Measurements from ENCODE around the gene ZNF628.

The ZNF628 gene

DNA sequence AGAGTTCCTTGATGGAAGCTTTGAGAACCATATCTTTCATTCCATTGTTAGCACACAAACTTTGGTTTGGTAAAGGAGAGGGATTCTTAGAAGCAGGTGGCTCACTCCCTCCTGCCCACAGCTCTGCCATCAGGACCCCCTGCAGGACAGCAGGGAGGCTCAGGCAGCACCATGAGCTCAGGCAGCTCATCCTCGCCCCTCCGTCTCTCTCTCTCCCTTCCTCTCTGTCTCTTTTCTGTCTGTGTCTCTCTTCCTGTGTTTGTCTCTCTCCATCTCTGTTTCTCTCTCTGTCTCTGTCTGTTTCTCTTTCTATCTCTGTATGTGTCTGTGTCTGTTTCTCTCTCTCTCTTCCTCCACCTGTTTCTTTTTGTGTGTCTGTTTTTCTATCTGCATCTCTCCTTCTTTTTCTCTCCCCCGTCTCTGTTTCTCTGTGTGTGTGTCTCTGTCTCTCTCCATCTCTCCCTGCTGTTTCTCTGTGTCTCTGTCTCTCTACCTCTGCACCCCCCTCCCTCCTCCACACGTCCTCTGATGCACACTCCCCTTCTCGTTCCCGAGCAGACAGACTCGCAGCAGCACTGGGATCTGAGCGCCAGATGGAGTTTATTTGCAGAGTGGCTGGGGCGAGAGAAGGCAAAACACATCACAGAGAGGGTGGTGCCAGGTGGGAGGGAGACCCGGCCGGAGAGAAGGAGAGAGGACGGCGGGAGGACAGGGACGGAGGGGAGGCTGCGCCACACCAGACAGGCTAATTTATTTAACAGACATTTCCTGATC is 51.8 kb downstream of the ZNF628 start:
- H3K27ac Mint-ChIP-seq: no peak overlapping the region
- no peaks in the 10 kb centered on the region for H3K36me3 Mint-ChIP-seq (ENCODE audit: low read depth)
- DNase-seq (no peak), ATAC-seq (no peak)
- H3K27me3 Mint-ChIP-seq: peaks cover 5% of the 10 kb centered on the region
- H3K4me1 Mint-ChIP-seq: no peaks in the 10 kb centered on the region
- H3K4me3 Mint-ChIP-seq: no peak overlapping the region
- no peaks in the 10 kb centered on the region for H3K9me3 Mint-ChIP-seq

DNA sequence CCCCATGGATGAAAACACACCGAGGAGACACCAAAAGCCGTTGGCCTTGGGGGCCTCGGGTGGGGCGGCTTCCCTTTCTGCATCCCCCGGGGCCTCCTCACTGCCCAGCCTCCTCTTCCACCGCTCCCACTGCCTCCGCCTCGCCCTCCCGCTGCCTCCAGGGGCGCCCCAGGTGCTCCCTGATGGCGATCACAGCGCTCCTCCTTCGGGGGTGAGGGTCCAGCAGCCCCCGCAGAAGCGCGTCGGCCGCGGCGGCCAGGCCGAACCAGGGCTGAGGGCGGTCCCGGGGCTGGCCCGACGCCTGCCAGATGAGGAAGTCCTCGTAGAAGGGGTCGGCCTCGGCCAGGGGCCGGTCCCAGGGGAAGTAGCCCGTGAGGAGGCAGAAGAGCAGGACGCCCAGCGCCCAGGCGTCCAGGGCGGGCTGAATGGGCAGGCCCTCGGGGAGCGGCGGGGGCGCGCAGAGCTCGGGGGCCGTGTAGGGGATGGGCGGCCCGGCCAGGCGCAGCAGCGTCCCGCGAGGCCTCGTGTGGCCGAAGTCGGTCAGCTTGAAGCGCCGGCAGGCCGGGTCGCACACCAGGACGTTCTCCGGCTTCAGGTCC is 53.3 kb downstream of the ZNF628 start:
- H3K4me3 Mint-ChIP-seq: no peak overlapping the region
- no peaks in the 10 kb centered on the region for H3K9me3 Mint-ChIP-seq
- DNase-seq (no peak), ATAC-seq (no peak)
- no peaks in the 10 kb centered on the region for H3K36me3 Mint-ChIP-seq (ENCODE audit: low read depth)
- no peaks in the 10 kb centered on the region for H3K4me1 Mint-ChIP-seq
- H3K27ac Mint-ChIP-seq: no peak overlapping the region
- H3K27me3 Mint-ChIP-seq: peaks cover 5% of the 10 kb centered on the region

DNA sequence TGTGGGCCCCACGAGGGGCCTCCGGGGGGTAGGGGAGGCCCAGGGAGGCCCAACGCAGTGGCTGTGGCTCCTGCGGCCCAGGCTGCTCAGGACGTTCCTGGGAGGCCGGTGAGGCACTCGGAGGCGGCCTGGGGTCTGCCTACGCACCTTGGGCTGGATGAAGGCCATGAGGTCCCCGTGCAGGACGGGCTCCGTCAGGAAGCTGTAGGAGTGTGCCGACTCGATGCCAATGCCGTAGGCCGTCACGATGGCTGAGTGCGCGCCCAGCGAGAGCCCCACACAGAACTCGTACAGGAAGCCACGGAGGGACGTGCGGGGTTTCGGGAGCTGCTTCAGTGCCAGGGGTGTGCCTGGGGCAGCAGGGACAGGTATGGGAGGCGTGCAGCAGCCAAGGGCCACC is 54.6 kb downstream of the ZNF628 start:
- no peaks in the 10 kb centered on the region for H3K27me3 Mint-ChIP-seq
- DNase-seq (no peak), ATAC-seq (no peak)
- H3K9me3 Mint-ChIP-seq: no peaks in the 10 kb centered on the region
- no peaks in the 10 kb centered on the region for H3K36me3 Mint-ChIP-seq (ENCODE audit: low read depth)
- H3K4me3 Mint-ChIP-seq: no peak overlapping the region
- no peaks in the 10 kb centered on the region for H3K4me1 Mint-ChIP-seq
- no peak overlapping the region for H3K27ac Mint-ChIP-seq
